COLO668 (cell line): ENCODE data around the gene POLK.
"Not testable (repeated sequence)": the region's sequence is repeated elsewhere in the genome, so short reads cannot be mapped to it uniquely, and the experiment has no call there.

ENCODE experiments used
- DNase-seq: peaks from one replicate; lab custom pipeline; 2025; ENCODE audit not compliant: unreplicated experiment; lab: John Stamatoyannopoulos, UW

The POLK gene

GRCh38 chr5:75511435-75512382 is at the start of gene POLK, which contains the start of gene CERT1:
Gene POLK, plus strand, starts transcription at chr5:75511891.
Gene CERT1, minus strand, starts transcription at chr5:75511629. Its CDS starts 422 bp downstream, at chr5:75511207.
- peak; percentile 92 for DNase-seq

- no peak for DNase-seq
Observed at GRCh38 chr5:75463726-75464125, 48.0 kb upstream of the POLK start.

- no peak for DNase-seq
Observed at GRCh38 chr5:75465480-75465879, 46.2 kb upstream of the POLK start.

- no peak for DNase-seq
Observed at GRCh38 chr5:75466006-75466716, 45.5 kb upstream of the POLK start.

- DNase-seq: no peak
Observed at GRCh38 chr5:75468593-75468992, 43.1 kb upstream of the POLK start.

- DNase-seq: no peak
Observed at GRCh38 chr5:75469017-75469416, 42.7 kb upstream of the POLK start.

GRCh38 chr5:75471193-75471592 is 40.5 kb upstream of the POLK start:
- no peak for DNase-seq

GRCh38 chr5:75472973-75473372 is 38.7 kb upstream of the POLK start:
- no peak for DNase-seq

- DNase-seq: no peak
Observed at GRCh38 chr5:75473463-75473862, 38.2 kb upstream of the POLK start.

GRCh38 chr5:75475364-75475763 is 36.3 kb upstream of the POLK start:
- DNase-seq: no peak

- DNase-seq: no peak
Observed at GRCh38 chr5:75481024-75481423, 30.7 kb upstream of the POLK start.

GRCh38 chr5:75482482-75482881 is 29.2 kb upstream of the POLK start:
- no peak for DNase-seq

- DNase-seq: no peak
Observed at GRCh38 chr5:75484605-75485004, 27.1 kb upstream of the POLK start.

GRCh38 chr5:75489847-75490246 is 21.8 kb upstream of the POLK start:
- DNase-seq: not testable (repeated sequence)

GRCh38 chr5:75491621-75492020 is 20.1 kb upstream of the POLK start:
- DNase-seq: no peak

- DNase-seq: no peak
Observed at GRCh38 chr5:75496026-75496425, 15.7 kb upstream of the POLK start.

- no peak for DNase-seq
Observed at GRCh38 chr5:75498208-75498777, 13.4 kb upstream of the POLK start.

- DNase-seq: not testable (repeated sequence)
Observed at GRCh38 chr5:75498875-75499274, 12.8 kb upstream of the POLK start.

- not testable (repeated sequence) for DNase-seq
Observed at GRCh38 chr5:75505112-75505511, 6.6 kb upstream of the POLK start.

- no peak for DNase-seq
Observed at GRCh38 chr5:75507841-75508240, 3.9 kb upstream of the POLK start.

- DNase-seq: no peak
Observed at GRCh38 chr5:75509546-75509945, 2.1 kb upstream of the POLK start.

- DNase-seq: no peak
Observed at GRCh38 chr5:75509956-75510355, 1.7 kb upstream of the POLK start.
